ENCODE results near the gene SLCO4A1. TPM values are rescaled to one million over a fixed set of nuclear protein-coding genes. Genes with fewer than 3 reads are reported as not detected.
"Not testable (repeated sequence)": the region's sequence is repeated elsewhere in the genome, so short reads cannot be mapped to it uniquely, and the experiment has no call there.

SLCO4A1 gene
- total RNA-seq, 1 experiment from 2014 or later, result 4.9 TPM

DNA sequence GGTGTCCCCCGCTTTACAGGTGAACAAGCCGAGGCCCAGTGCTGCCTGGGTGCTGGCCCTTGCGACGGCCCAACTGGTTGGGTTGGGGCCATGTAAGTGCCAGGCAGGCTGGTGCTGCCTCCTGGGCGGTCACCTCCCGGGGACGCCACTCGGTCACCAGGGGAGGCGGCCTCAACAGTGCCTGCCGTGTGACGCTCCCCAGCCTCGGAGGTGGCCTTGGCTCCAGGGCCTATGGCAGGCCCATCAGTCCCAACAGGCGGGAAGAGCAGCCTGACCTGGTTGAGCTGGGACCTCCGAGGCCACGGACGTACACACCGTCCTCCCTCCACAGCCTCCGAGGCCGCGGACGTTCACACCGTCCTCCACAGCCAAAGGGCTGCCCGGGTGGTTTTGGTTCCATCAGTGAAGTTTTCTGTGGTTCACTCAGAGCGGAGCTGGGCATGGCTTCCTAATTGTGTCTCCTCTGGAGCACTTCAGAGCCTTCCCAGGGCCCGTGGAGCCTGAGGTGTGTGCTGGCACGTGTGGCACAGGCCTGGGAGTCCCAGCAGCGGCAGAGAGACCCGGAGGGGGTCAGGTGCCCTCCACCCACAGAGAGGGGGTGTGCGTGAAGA is 19.3 kb upstream of the SLCO4A1 start:
- no peak for DNase-seq (ENCODE audit: low spot score)

- peak; percentile 94 for DNase-seq (ENCODE audit: low spot score)
Observed at GRCh38 chr20:62623488-62624324, 18.6 kb upstream of the SLCO4A1 start.

- DNase-seq (ENCODE audit: low spot score), result no peak
Observed at GRCh38 chr20:62624325-62624690, 18.0 kb upstream of the SLCO4A1 start.

DNA sequence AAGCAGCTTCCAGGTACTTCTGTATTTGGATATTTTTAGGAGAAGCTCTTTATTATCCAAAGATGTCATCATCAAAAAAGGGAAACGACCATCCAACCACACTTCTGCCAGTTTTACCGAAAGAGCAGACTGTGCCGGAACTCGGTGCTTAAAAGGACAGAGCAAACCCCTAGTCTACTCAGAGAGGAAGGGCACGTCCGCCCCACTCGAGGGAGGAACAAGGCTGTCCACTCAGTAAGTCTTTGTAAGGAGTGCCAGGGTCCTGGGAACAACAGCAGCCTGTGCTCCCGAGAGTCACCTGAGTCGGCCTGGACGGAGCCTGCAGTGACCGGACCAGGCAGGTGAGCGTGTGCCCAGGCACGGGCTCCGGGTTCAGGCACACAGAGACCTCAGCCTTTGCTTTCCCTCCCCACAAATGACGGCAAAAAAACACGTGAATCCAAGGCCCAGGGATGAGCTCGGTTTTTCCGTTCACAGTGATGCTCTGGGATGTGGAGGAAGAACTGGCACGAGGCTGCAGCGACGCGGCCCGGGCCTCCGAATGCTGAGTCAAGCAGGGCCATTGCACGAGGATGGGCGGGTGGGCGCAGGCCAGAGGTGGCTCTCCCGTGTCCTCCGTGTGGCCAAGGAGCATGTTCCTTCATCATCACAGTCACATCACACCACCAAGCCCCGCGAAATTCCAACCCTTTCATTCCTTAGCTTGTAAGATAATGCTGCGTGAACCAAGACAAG is 17.4 kb upstream of the SLCO4A1 start:
- DNase-seq (ENCODE audit: low spot score), result no peak

- no peak for DNase-seq (ENCODE audit: low spot score)
Observed at GRCh38 chr20:62625516-62625915, 16.8 kb upstream of the SLCO4A1 start.

DNA sequence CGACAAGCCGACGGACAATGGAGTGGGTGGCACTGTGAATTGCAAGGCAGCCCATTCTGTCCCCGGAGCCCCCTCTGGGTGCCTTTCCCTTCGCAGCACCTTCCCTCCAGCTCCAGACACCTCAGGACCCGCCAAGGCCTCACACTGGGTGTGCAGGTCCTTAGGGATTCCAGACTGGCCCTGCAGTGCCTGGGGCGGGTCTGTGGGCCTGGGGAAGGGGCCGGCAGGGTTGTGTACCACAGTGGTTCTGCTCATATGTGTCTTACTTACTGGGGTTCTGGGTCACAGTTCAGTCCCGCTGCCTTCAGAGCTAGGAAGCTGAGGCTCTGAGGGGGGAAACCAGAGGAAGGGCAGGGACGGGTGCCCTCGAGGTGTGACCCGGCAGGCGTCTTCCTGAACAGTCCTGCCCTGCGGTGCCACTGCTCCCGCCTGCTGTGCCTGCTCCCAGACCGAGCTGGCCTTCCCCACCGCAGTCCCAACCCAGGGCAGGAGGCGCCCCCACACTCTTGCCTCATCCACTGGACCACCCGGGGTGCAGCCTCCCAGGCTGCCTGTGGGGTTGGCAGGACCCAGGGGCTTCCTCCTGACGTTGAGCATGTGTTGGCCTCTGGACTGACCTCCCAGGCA is 16.3 kb upstream of the SLCO4A1 start:
- no peak for DNase-seq (ENCODE audit: low spot score)

DNA sequence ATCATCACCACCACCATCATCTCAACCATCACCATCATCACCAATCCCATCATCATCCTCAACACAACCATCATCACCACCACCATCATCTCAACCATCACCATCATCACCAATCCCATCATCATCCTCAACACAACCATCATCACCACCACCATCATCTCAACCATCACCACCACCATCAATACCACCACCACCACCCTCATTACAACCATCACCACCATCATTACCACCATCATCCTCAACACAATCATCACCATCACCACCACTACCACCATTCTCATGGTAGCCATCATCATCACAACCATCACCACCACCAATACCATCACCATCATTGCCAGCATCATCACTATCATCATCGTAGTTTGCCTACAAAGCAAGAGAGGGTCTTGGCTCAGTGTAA is 14.9 kb upstream of the SLCO4A1 start:
- not testable (repeated sequence) for DNase-seq (ENCODE audit: low spot score)

DNA sequence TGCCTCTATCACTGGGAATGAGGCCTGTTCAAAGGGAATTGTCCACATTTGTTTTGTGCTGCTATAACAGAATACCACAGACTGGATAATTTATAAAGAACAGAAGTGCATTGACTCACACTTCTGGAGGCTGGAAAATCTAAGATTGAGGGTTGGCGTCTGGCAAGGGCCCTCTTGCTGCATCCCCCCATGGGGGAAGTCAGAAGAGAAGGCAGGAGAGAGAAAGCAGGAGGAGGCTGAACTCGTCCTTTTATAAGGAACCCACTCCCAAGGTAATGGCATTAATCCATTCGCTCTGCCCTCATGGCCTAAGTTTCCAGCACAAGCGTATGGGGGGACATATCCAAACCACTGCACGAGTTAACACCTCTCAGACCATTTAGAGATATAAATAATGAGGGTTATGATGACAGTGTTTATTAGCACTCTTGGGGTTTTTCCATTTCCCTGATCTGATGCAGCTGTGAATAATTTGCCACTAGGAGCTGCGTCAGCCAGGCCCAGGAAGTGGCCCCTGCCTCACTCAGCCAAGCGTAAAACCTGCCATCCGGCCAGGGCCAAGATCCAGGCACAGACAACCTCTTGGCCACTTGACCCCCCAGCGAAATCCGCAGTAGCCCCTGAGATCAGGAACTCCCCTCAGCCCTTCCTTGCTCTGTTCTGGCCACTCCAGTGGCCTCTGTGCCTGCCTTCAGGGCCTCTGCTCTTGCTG is 14.2 kb upstream of the SLCO4A1 start:
- peak; percentile 62 for DNase-seq (ENCODE audit: low spot score)

DNA sequence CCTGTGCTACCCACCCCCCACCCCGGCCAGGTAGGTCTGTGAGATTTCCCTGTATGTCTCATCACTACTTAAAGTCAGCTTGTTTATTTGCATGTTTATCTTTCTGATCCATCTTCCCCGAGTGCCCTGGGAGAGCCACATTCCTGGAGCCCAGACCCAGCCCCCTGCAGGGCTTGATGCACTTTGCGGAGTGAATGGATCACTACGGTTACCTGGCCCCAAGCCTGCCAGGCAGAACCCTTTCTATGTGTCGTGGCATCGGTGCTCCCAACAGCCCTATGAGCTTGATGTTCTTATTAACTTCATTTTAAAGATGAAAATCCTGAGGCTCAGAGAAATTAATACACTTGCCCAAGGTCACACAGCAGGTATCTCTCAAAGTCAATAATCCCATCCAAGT is 13.6 kb upstream of the SLCO4A1 start:
- peak; percentile 20 for DNase-seq (ENCODE audit: low spot score)

GRCh38 chr20:62629864-62630470 is 12.3 kb upstream of the SLCO4A1 start:
- DNase-seq (ENCODE audit: low spot score), result no peak

DNA sequence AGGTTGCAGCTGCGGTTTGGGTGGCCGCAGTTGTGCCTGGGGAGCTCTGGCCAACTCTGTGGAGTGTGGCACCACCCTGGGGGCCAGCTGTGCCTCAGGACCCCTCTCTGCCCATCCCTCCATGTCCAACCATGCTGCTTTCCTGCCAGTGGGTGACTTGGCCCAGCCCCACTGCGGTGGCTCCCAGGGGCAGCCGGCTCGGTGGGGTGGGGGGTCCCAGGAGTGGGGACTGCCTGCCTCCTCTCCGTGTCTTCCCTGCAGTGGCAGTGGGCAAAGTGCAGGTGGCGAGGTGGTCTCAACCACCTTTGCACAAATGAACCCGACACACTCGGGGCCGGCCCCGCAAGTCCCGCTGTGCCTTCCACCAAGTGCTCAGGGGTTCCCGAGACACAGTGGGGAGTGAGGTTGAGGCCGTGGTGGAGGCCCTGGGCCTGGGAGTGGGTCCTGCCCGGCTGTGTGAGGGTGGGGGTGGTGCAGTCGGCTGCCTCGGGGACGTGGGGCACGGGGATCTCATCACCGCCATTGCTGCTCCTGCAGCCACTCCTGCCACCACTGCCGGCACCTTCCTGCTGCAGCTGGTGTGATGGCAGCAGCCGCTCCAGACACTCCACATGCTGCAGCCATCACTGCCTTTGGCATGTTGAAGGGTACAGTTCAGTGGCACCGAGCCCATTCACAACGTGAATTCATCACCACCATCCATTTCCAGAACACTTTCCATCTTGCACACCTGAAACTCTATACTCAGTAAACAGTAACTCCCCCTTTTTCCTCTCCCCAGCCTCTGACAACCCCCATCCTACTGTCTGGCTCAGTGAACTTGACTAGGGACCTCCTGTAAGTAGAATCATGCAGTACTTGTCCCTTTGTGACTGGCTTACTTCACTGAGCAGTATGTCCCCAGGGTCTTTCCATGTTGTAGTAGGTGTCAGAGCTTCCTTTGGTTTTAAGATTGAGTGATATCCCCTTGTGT is 10.7 kb upstream of the SLCO4A1 start:
- no peak for DNase-seq (ENCODE audit: low spot score)

DNA sequence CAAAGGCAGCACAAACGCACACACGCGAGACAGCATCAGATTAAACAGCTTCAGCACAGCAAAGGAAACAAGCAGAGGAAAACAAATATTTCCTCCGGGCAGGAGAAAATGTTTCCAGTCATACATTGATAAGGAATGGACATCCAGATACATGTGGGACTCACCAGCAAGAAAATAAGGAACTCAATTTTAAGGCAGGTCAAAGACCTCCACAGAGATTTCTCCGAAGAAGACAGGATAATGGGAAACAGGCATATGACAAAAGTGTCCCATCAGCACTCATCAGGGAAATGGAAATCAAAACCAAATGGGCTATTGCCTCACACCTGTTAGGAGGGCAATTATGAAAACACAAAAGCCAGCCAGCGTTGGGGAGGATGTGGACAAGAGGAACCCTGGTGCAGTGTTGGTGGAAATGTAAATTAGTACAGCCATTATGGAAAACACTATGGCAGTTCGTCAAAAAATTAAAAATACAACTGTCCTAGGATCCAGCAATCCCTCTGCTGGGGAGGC is 9.7 kb upstream of the SLCO4A1 start:
- DNase-seq (ENCODE audit: low spot score), result no peak

DNA sequence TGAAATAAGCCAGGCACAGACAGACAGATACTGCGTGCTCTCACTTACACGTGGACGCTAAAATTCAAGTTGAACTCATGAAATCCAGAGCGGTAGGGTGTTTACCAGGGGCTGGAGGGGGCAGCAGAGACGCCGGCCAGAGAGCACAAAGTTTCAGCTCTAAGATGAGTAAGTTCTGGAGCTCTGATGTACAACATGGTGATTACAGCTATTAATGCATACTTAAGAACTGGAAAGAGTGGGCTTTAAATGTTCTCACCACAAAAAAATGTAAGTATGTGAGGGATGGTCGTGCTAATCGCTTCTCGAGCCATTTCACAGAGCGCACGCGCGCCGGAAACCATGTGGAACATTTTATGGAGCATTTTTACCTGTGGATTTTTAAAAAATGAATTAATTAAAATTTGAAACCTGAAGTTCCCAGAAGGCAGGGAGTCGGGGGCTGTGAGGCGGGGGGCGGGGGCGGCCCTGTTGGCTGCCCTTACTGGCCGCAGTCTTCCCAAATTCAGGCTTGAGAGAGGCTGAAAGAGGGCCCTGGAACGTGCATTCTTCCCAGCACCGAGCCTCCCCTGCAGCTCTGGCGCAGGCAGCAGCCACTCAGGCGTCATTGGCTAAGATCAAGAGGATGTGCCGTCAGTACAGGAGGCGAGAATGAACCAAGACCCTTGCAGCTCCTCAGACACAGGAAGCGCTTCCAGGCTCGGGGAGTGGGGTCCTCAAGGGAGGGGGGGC is 8.5 kb upstream of the SLCO4A1 start:
- DNase-seq (ENCODE audit: low spot score), result no peak

GRCh38 chr20:62634330-62634967 is 7.9 kb upstream of the SLCO4A1 start:
- DNase-seq (ENCODE audit: low spot score), result no peak

GRCh38 chr20:62635232-62635631 is 7.1 kb upstream of the SLCO4A1 start:
- no peak for DNase-seq (ENCODE audit: low spot score)

DNA sequence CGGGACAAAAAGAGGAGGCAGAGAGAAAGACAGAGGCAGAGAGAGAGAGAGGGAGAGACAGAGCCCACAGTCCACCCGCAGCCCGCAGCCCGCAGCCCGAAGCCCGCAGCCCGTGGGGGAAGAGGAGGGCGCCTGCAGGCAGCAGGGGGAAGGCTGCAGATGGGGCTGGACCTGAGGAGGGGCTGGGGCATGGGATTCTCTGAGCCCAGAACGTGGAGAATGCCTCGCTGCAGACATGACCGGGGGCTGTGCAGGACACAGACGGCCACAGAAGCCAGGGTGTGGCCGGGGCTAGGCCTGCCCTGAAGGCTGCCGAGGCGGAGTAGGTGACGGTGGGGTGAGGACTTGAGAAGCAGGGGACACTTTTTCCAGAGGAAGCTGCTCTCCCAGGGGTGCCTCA is 6.5 kb upstream of the SLCO4A1 start:
- DNase-seq (ENCODE audit: low spot score), result no peak

DNA sequence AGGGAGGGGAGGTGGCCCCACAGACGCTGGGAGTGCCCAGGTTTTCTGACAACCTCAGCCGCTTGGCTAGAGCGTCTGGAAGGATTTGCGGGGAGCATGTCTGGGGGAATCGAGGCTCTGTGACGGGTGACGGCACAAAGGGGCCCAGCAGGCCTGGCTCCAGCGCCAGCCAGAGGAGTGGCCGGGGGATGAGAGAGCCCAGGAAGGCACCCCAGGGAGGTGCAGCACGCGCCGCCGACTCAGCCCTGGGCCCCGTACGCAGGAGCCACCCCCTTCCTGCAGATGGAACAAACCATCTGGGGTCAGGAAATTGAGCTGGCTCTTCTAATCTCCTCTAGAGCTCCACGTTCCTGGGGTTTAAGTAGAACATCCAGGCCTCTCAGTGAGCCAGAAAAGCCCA is 5.9 kb upstream of the SLCO4A1 start:
- DNase-seq (ENCODE audit: low spot score), result no peak

- DNase-seq (ENCODE audit: low spot score), result no peak
Observed at GRCh38 chr20:62637110-62637509, 5.2 kb upstream of the SLCO4A1 start.
